Measurements from ENCODE around the gene IGFLR1.

DNA sequence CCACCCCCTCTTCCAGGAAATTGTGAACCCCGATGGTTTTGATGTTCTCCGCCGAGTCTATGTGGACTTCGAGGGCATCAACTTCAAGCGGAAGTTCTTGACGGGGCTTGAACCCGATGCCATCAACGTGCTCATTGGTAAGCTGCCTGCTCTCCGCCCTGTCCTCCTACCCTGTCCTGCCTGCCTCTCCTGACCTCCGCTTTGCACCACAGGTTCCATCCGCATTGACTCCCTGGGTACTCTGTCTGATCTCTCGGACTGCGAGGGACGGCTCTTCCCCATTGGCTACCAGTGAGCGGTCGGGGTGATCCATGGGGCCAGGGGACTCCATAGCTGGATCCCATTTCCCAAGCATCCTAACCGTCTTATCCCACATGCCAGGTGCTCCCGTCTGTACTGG lies 11.9 kb downstream of the IGFLR1 start:
- TF ChIP-seq, protein P1, sequence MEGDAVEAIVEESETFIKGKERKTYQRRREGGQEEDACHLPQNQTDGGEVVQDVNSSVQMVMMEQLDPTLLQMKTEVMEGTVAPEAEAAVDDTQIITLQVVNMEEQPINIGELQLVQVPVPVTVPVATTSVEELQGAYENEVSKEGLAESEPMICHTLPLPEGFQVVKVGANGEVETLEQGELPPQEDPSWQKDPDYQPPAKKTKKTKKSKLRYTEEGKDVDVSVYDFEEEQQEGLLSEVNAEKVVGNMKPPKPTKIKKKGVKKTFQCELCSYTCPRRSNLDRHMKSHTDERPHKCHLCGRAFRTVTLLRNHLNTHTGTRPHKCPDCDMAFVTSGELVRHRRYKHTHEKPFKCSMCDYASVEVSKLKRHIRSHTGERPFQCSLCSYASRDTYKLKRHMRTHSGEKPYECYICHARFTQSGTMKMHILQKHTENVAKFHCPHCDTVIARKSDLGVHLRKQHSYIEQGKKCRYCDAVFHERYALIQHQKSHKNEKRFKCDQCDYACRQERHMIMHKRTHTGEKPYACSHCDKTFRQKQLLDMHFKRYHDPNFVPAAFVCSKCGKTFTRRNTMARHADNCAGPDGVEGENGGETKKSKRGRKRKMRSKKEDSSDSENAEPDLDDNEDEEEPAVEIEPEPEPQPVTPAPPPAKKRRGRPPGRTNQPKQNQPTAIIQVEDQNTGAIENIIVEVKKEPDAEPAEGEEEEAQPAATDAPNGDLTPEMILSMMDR (IDR thresholded peaks at IDR 0.05; ENCODE audit: insufficient read depth, low read depth, low read length), result no peak
- no peak for TF ChIP-seq EZH2 (IDR thresholded peaks at IDR 0.05; ENCODE audit: insufficient read depth, low read length)

Data from astrocyte (in vitro differentiated cells and primary cell).